H1 (cell line): ENCODE results near the gene LMTK3. TPM values are rescaled to one million over a fixed set of nuclear protein-coding genes. Genes with fewer than 3 reads are reported as not detected.

Source experiments
- CTCF ChIA-PET: fragments of 300-600 bp; sonication (Branson Sonifier 250); formaldehyde crosslinking; loops from one replicate; lab custom pipeline; 2021; ENCODE audit not compliant: partially characterized antibody; lab: Charles Lee
- POLR2A ChIA-PET: fragments of 300-600 bp; sonication (Branson Sonifier 250); formaldehyde crosslinking; loops from one replicate; lab custom pipeline; 2021; ENCODE audit warnings: inconsistent platforms; ENCODE audit not compliant: partially characterized antibody; lab: Charles Lee
- DNase-seq, 2 experiments: peaks; one replicate each; pipeline versions ENCODE4 v3.0.0 to v3.0.0-alpha.2; 2010 to 2022; ENCODE audit warnings: low spot score in 2 of 2, low read depth in 1 of 2, mixed read lengths in 1 of 2
- FAIRE-seq: peaks from 2 replicates; lab custom pipeline; 2011; peaks lifted over from hg19 to GRCh38; lab: Jason Lieb, UNC
- H2AFZ ChIP-seq: 2 replicates; pipeline ENCODE4 v1.8.1; 2012; ENCODE audit warnings: low read length, inconsistent platforms
- H2AK5ac ChIP-seq: 2 replicates; pipeline ENCODE4 v1.6.1; 2013; ENCODE audit warnings: low read depth, low read length
- H2BK120ac ChIP-seq: replicated peaks from 2 replicates; pipeline ENCODE3; 2013; ENCODE audit warnings: low read depth, low read length, inconsistent platforms
- H2BK12ac ChIP-seq: 2 replicates; pipeline ENCODE4 v1.6.1; 2013; ENCODE audit warnings: low read depth, low read length
- H2BK15ac ChIP-seq: 2 replicates; pipeline ENCODE4 v1.6.1; 2013; ENCODE audit warnings: low read length
- H2BK20ac ChIP-seq: 2 replicates; pipeline ENCODE4 v1.6.1; 2013; ENCODE audit warnings: low read length
- H2BK5ac ChIP-seq: 2 replicates; pipeline ENCODE4 v1.6.1; 2013; ENCODE audit warnings: low read depth, low read length
- H3K14ac ChIP-seq: 2 replicates; pipeline ENCODE4 v1.6.1; 2013; ENCODE audit warnings: inconsistent platforms; ENCODE audit not compliant: insufficient read length
- H3K18ac ChIP-seq: 2 replicates; pipeline ENCODE4 v1.6.1; 2013; ENCODE audit warnings: low read length; ENCODE audit errors: extremely low read depth
- H3K23ac ChIP-seq: 2 replicates; pipeline ENCODE4 v1.6.1; 2013; ENCODE audit warnings: inconsistent platforms; ENCODE audit not compliant: insufficient read length
- H3K23me2 ChIP-seq: 2 replicates; pipeline ENCODE4 v1.6.1; 2013; ENCODE audit warnings: low read depth, low read length
- H3K27ac ChIP-seq: 2 replicates; pipeline ENCODE4 v1.6.1; 2011; ENCODE audit warnings: low read depth, low read length, inconsistent platforms
- H3K27me3 ChIP-seq, 4 experiments: replicated peaks in 1 of 4; 1 replicate in 1 of 4; 2 replicates in 3 of 4; pipeline versions ENCODE4 v1.6.1 to v1.8.1; 2011 to 2013; ENCODE audit warnings: low read length in 3 of 4, mild to moderate bottlenecking in 3 of 4, inconsistent platforms in 2 of 4, mixed read lengths in 2 of 4, moderate library complexity in 1 of 4; ENCODE audit not compliant: control insufficient read depth in 3 of 4, insufficient read depth in 3 of 4; ENCODE audit errors: extremely low read depth in 1 of 4
- H3K36me3 ChIP-seq, 4 experiments: 2 replicates each; pipeline versions ENCODE4 v1.6.1 to v1.8.1; 2011 to 2013; ENCODE audit warnings: mild to moderate bottlenecking in 4 of 4, low read length in 3 of 4, moderate library complexity in 2 of 4, control low read depth in 1 of 4, inconsistent platforms in 1 of 4; ENCODE audit not compliant: insufficient read depth in 4 of 4, control insufficient read depth in 2 of 4
- H3K4ac ChIP-seq: replicated peaks from 2 replicates; pipeline ENCODE3; 2013; ENCODE audit warnings: low read length, low read depth, mixed read lengths, inconsistent platforms; ENCODE audit not compliant: insufficient read length
- H3K4me1 ChIP-seq, 4 experiments: replicated peaks in 1 of 4; 1 replicate in 1 of 4; 2 replicates in 3 of 4; pipeline versions ENCODE4 v1.6.1 to v1.8.1; 2011 to 2013; ENCODE audit warnings: low read length in 3 of 4, inconsistent platforms in 2 of 4, mixed read lengths in 1 of 4; ENCODE audit not compliant: insufficient read depth in 4 of 4, control insufficient read depth in 3 of 4
- H3K4me2 ChIP-seq, 2 experiments: 2 replicates each; pipeline versions ENCODE4 v1.6.1 to v1.8.1; 2011 to 2013; ENCODE audit warnings: low read depth in 2 of 2, low read length in 2 of 2, control low read depth in 1 of 2, inconsistent platforms in 1 of 2, mild to moderate bottlenecking in 1 of 2; ENCODE audit not compliant: insufficient read depth in 1 of 2
- H3K4me3 ChIP-seq, 4 experiments: fragments of 200-600, 300-600 bp in 1 of 4; sonication (generic), shearing (Covaris generic), sonication (Bioruptor Twin) in 1 of 4; 2 replicates each; pipeline versions ENCODE4 v1.5.1 to v1.8.1; 2011 to 2016; ENCODE audit warnings: low read length in 4 of 4, low read depth in 3 of 4, control low read depth in 2 of 4, inconsistent platforms in 2 of 4, mild to moderate bottlenecking in 2 of 4, mixed read lengths in 1 of 4, moderate library complexity in 1 of 4; ENCODE audit not compliant: insufficient read depth in 2 of 4; ENCODE audit errors: extremely low read depth in 1 of 4
- H3K56ac ChIP-seq: replicated peaks from 2 replicates; pipeline ENCODE3; 2013; ENCODE audit warnings: low read depth, mild to moderate bottlenecking, mixed read lengths, low read length, inconsistent platforms; ENCODE audit not compliant: insufficient read length
- H3K79me1 ChIP-seq: 2 replicates; pipeline ENCODE4 v1.6.1; 2013; ENCODE audit warnings: low read depth, low read length, control low read depth
- H3K79me2 ChIP-seq, 2 experiments: 2 replicates each; pipeline versions ENCODE4 v1.6.1 to v1.8.1; 2012 to 2013; ENCODE audit warnings: low read length in 2 of 2, mild to moderate bottlenecking in 2 of 2, inconsistent platforms in 1 of 2; ENCODE audit not compliant: insufficient read depth in 2 of 2, control insufficient read depth in 1 of 2
- H3K9ac ChIP-seq, 4 experiments: replicated peaks in 1 of 4; 1 replicate in 1 of 4; 2 replicates in 3 of 4; pipeline versions ENCODE4 v1.6.1 to v1.8.1; 2011 to 2013; ENCODE audit warnings: low read depth in 3 of 4, low read length in 3 of 4, control low read depth in 2 of 4, mild to moderate bottlenecking in 2 of 4, moderate library complexity in 2 of 4, inconsistent platforms in 1 of 4; ENCODE audit errors: extremely low read depth in 1 of 4
- H3K9me3 ChIP-seq, 2 experiments: 2 replicates each; pipeline versions ENCODE4 v1.6.1 to v1.8.1; 2012 to 2013; ENCODE audit warnings: mild to moderate bottlenecking in 2 of 2, moderate library complexity in 2 of 2, control low read depth in 1 of 2, inconsistent platforms in 1 of 2, low read depth in 1 of 2, low read length in 1 of 2, mixed read lengths in 1 of 2; ENCODE audit not compliant: insufficient read depth in 2 of 2
- H4K20me1 ChIP-seq, 2 experiments: replicated peaks in 1 of 2; 2 replicates each; pipeline versions ENCODE3 to v1.8.1; 2011 to 2013; ENCODE audit warnings: inconsistent platforms in 2 of 2, low read length in 2 of 2, mild to moderate bottlenecking in 1 of 2; ENCODE audit not compliant: insufficient read depth in 2 of 2, control insufficient read depth in 1 of 2
- H4K5ac ChIP-seq: 2 replicates; pipeline ENCODE4 v1.6.1; 2013; ENCODE audit warnings: low read length, low read depth, mixed read lengths, inconsistent platforms; ENCODE audit not compliant: insufficient read length
- H4K8ac ChIP-seq: 2 replicates; pipeline ENCODE4 v1.8.0; 2013; ENCODE audit warnings: mild to moderate bottlenecking, moderate library complexity, low read length, inconsistent platforms; ENCODE audit not compliant: insufficient read depth; ENCODE audit errors: extremely low read depth
- H4K91ac ChIP-seq: replicated peaks from 2 replicates; pipeline ENCODE3; 2013; ENCODE audit warnings: low read length, mixed read lengths, inconsistent platforms; ENCODE audit not compliant: insufficient read length
- CBX8 ChIP-seq: fragments of 300-800, 300-1000 bp; sonication (generic); IDR thresholded peaks from 2 replicates; pipeline ENCODE4 v1.7.1; 2016; ENCODE audit warnings: low read depth, low read length, borderline replicate concordance
- EZH2 ChIP-seq: fragments of 200-600 bp; sonication (generic); IDR thresholded peaks from 2 replicates; pipeline ENCODE4 v1.7.1; 2012; ENCODE audit warnings: low read depth, mild to moderate bottlenecking, moderate library complexity, low read length, inconsistent platforms; ENCODE audit not compliant: severe bottlenecking
- JUND ChIP-seq: IDR thresholded peaks from 2 replicates; pipeline ENCODE4 v1.6.1; 2011; ENCODE audit warnings: mild to moderate bottlenecking, improper control_type of control experiment, low read length
- MAX ChIP-seq: IDR thresholded peaks from 2 replicates; pipeline ENCODE4 v1.6.1; 2012; ENCODE audit warnings: inconsistent platforms
- POLR2A ChIP-seq, 2 experiments: IDR thresholded peaks; 1 replicate in 1 of 2; 2 replicates in 1 of 2; pipeline ENCODE4 v1.6.1; 2011; ENCODE audit warnings: low read depth in 2 of 2, low read length in 2 of 2, mild to moderate bottlenecking in 2 of 2; ENCODE audit errors: control extremely low read depth in 1 of 2
- SP2 ChIP-seq: IDR thresholded peaks from 2 replicates; pipeline ENCODE4 v1.6.1; 2012; ENCODE audit warnings: mild to moderate bottlenecking, low read length, inconsistent platforms
- SRF ChIP-seq: IDR thresholded peaks from 2 replicates; pipeline ENCODE4 v1.6.1; 2011; ENCODE audit warnings: mild to moderate bottlenecking, low read depth, low read length, moderate library complexity
- WGBS, 2 experiments: shearing (Covaris generic) in 1 of 2; methylation state at CpG; one replicate each; pipeline versions ENCODE4 v1.1.6 to v1.1.7; 2013 to 2015; ENCODE audit warnings: low lambda C conversion rate in 2 of 2, mixed read lengths in 2 of 2, inconsistent platforms in 1 of 2, low coverage in 1 of 2, missing lambda C conversion rate in 1 of 2; ENCODE audit not compliant: insufficient replicate concordance in 2 of 2, insufficient coverage in 1 of 2, insufficient read length in 1 of 2; ENCODE audit errors: extremely low coverage in 1 of 2, missing lambda C conversion rate in 1 of 2; 5-methylcytosine and 5-hydroxymethylcytosine counted together
- polyA plus RNA-seq, 7 experiments: library from polyadenylated mRNA; depleted of rRNA in 3 of 7; stranded (reverse) in 5 of 7; unstranded in 2 of 7; fragments of >200 nt in 5 of 7; fragments of 200-250 nt in 2 of 7; gene quantifications; 1 replicate in 5 of 7; 2 replicates in 1 of 7; 4 replicates in 1 of 7; pipeline versions ENCODE4 v1.2.1 to v1.2.3, GENCODE V29; 2011 to 2013; ENCODE audit warnings: missing spikeins in 2 of 7, mixed read lengths in 2 of 7
- total RNA-seq: library from RNA; stranded (reverse); fragmentation: NEBNext Ultra II Directional; extraction: Animal tissue kit (Norgen Biotek cat#: 25700); gene quantifications from 2 replicates; pipeline ENCODE4 v1.2.1, GENCODE V29; 2021

LMTK3 gene
- total and polyA plus RNA-seq, 2 of the 8 experiments (the other 6 are each of a cell fraction or from before 2014, with no cell fraction given), result 2.7 to 12.4 TPM

- no peaks in the 10 kb centered on the region for H3K9me3 ChIP-seq
- no peak for DNase-seq
- H3K56ac ChIP-seq, result no peak overlapping the region
- CTCF ChIA-PET, result interaction anchor here (0.7 to 1.7 kb wide), 3 partner anchors 13 to 29 kb away, joined by 3 to 11 read pairs (median 3); partner anchors contain the start of gene GRWD1
- no peak overlapping the region for H3K27ac ChIP-seq
- H2BK20ac ChIP-seq, result no peak overlapping the region
- H3K18ac ChIP-seq, result no peak overlapping the region
- H2AFZ ChIP-seq, result no peak overlapping the region
- no peak for TF ChIP-seq JUND
- TF ChIP-seq EZH2, result no peak
- TF ChIP-seq CBX8, result no peak
- no peak for TF ChIP-seq SP2
- TF ChIP-seq SRF, result no peak
- TF ChIP-seq POLR2A (IDR thresholded peaks at IDR 0.05; ENCODE audit: control extremely low read depth in 1 of 2, low read depth in 2 of 2, low read length in 2 of 2), result peak in 1 of 2 experiments; percentile 32; a peak in 1 of 3 replicates
- TF ChIP-seq MAX, result no peak
- no peak overlapping the region for H2BK15ac ChIP-seq
- H4K20me1 ChIP-seq, result peaks cover 18 to 21% of the 10 kb centered on the region in 2 experiments
- no peak overlapping the region for H3K23ac ChIP-seq
- H3K4me3 ChIP-seq, result no peak overlapping the region
- H4K91ac ChIP-seq, result no peak overlapping the region
- no peak overlapping the region for H3K4me2 ChIP-seq
- H3K4ac ChIP-seq, result no peak overlapping the region
- no peak overlapping the region for H3K14ac ChIP-seq
- no peaks in the 10 kb centered on the region for H3K27me3 ChIP-seq
- H3K79me2 ChIP-seq, result peaks cover 0 to 4% of the 10 kb centered on the region in 2 experiments; a peak in 1 of 4 replicates
- 0 out of 7 replicates have a peak, but pooled peaks cover 0 to 3% (median 0%) of the 10 kb centered on the region in 4 experiments for H3K4me1 ChIP-seq
- no peak overlapping the region for H2AK5ac ChIP-seq
- peaks cover 3% of the 10 kb centered on the region; the same call in 1 of the 2 replicates for H3K79me1 ChIP-seq
- no peak overlapping the region for H2BK120ac ChIP-seq
- H2BK5ac ChIP-seq, result peak overlapping the region; percentile 52; the same call in 1 of the 2 replicates
- no peak overlapping the region for H3K9ac ChIP-seq
- POLR2A ChIA-PET, result interaction anchor here (0.5 to 11.4 kb wide), 11 partner anchors 8 to 272 kb away, joined by 3 to 176 read pairs (median 4); no protein-coding TSS in a partner anchor
- no peak overlapping the region for H4K8ac ChIP-seq
- WGBS, 2 experiments, result 98% methylated on average over 17 of the region's 17 CpGs; no CpG with 5 or more reads in 1 of the 2 experiments
- 0 out of 2 replicates have a peak, but pooled peaks cover 2% of the 10 kb centered on the region for H3K23me2 ChIP-seq
- peaks cover 40 to 81% (median 70%) of the 10 kb centered on the region in 4 experiments for H3K36me3 ChIP-seq
- H2BK12ac ChIP-seq, result no peak overlapping the region
- FAIRE-seq, result no peak
- H4K5ac ChIP-seq, result no peak overlapping the region
These were observed 36.1 kb downstream of the LMTK3 start for GRCh38 chr19:48475369-48476068.
